Smooth muscle cell of the coronary artery (primary cell): Measurements from ENCODE around the gene FREM3. TPM values are rescaled to one million over a fixed set of nuclear protein-coding genes. Genes with fewer than 3 reads are reported as not detected.

ENCODE experiments used
- total RNA-seq: library from RNA; depleted of rRNA; stranded (reverse); fragments of >200 nt; gene quantifications from 2 replicates; pipeline ENCODE4 v1.2.3, GENCODE V29; 2014; ENCODE audit warnings: low replicate concordance

FREM3 gene
- 0.08 TPM in 1 of 2 replicates, not detected in the other for total RNA-seq

DNA sequence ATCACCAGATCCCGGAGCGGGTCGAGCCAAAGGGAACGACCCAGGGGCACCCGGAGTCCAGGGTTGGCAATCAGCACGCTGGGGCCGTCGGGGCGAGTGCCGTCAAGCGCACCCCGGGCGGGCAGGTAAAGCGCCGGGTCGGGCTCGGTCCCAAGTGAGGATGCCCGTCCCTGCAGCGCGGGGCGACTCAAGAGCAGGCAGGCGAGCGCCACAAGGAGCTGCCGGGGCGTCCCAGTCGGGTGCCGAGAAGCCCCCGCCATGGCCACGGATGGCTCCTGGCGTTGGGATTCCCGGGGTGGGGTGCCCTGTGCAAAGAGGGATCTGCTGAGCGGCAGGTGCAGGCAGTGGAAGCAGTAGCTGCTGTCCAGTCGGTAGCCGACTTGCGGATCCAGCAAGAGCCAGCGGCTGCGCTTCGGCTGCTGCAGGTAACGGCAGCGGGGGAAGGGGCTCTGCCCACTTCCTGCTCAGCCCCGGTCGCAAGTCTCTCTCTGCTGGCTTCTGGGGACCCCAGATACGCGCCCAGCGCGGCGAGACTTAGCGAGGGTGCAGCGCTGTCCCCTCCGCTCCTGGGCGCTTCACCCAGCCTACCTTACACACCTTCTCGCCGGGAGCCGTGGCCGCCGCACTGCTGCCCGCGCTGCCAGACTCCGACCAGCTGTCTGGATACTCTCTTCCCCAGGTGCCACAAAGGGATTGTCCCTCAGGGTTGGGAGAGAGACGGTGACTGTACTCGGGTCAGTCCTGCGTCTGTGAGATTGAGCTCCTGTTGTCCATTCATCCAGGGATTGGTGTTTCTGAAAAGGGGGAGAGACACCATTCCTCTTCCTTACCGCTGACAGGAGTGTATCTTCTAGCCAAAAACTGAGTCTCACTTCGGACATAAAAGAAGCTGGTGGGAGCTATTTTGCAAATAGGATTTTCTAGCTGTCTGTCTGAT, at the start of gene FREM3:
TSS of gene FREM3 (minus strand) at position 260 of the 937 bp plus-strand sequence. CDS start at position 260, 0 bp downstream.

Other genes starting within 250 kb of the FREM3 start
- gene SMARCA5, start 187.0 kb downstream of the FREM3 start, total RNA-seq = 20.4 and 29.8 TPM in 2 replicates
- 0.59 and 1.3 TPM in 2 replicates for gene GYPE, start 204.9 kb upstream of the FREM3 start, total RNA-seq